ENCODE data around the gene TMEM253.

Gene TMEM253

DNA sequence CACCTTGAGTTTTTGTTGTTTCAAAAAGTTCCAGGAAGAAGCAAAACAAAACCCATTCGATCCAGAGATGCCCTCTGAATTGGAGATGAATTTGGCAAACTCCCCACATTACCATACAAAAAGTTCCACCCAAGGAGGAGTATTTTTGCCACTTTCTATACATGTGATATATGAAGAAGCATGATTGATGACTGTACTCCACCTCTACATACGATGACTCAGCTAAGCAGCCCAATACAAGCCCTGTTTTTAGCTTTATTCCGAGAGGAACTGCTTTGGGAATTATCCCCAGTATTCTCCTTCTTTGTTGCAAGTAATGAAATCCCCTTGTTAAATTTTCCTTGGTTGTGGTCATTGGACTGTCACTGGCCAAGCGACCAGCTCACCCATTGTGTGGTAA, 11.4 kb downstream of the TMEM253 start:
- no peak overlapping the region for H3K27ac Mint-ChIP-seq
- H3K27me3 Mint-ChIP-seq = no peaks in the 10 kb centered on the region
- intact Hi-C loops (cut with micrococcal nuclease) = no loop called here
- H3K4me1 Mint-ChIP-seq (ENCODE audit: low read depth) = peaks cover 5% of the 10 kb centered on the region
- H3K9me3 Mint-ChIP-seq = no peaks in the 10 kb centered on the region
- H3K36me3 Mint-ChIP-seq (ENCODE audit: low read depth) = no peaks in the 10 kb centered on the region
- H3K4me3 Mint-ChIP-seq = no peak overlapping the region

- no peak overlapping the region for H3K27ac Mint-ChIP-seq
These were observed 12.5 kb downstream of the TMEM253 start for GRCh38 chr14:21113369-21113768.

DNA sequence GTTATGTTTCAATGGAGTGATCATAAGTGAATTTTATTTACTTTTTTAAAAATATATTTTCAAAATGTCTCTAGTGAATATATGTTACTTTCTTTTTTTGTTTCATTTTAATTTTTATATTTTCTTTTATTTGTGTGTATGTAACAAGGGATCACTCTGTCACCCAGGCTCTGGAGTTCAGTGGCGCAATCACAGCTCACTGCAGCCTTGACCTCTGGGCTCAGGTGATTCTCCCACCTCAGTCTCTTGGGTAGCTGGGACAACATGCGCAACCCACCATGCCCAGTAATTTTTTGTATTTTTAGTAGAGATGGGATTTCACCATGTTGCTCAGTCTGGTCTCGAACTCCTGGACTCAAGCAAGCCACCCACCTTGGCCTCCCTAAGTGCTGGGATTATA, 18.1 kb downstream of the TMEM253 start:
- Mint-ChIP-seq H3K27me3 (no peaks in the 10 kb centered on the region), H3K4me3 (no peak overlapping the region), H3K36me3 (ENCODE audit: low read depth) (no peaks in the 10 kb centered on the region), H3K9me3 (no peaks in the 10 kb centered on the region), H3K4me1 (ENCODE audit: low read depth) (peaks cover 6% of the 10 kb centered on the region), H3K27ac (no peak overlapping the region)
- intact Hi-C loops (cut with micrococcal nuclease) = no loop called here

More at GRCh38 chr14:21113369-21113768, 12.5 kb downstream of the TMEM253 start:
- Mint-ChIP-seq H3K9me3 (no peaks in the 10 kb centered on the region), H3K4me3 (no peak overlapping the region), H3K27me3 (no peaks in the 10 kb centered on the region), H3K4me1 (ENCODE audit: low read depth) (peaks cover 5% of the 10 kb centered on the region), H3K36me3 (ENCODE audit: low read depth) (no peaks in the 10 kb centered on the region)
- intact Hi-C loops (cut with micrococcal nuclease) = no loop called here

DNA sequence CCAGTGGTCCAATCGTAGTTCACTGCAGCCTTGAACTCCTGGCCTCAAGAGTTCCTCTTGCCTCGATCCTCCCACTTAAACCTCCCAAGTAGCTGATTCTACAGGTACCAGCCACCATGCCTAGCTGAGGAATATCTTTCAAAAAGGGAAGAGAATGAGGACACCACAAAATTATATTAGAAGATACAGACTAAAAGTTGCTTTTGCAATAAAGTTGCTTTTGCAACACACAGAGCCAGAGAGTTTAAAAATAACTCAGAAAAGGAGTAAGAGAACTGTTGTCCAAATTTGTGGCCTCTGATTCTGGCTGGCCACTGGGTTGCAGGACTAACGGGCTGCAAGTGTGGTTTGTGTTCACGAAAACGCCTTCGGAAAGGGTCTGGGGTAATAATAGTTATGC, 19.8 kb downstream of the TMEM253 start:
- no peaks in the 10 kb centered on the region for H3K9me3 Mint-ChIP-seq
- H3K36me3 Mint-ChIP-seq (ENCODE audit: low read depth) = no peaks in the 10 kb centered on the region
- no peak overlapping the region for H3K4me3 Mint-ChIP-seq
- H3K27me3 Mint-ChIP-seq = no peaks in the 10 kb centered on the region
- H3K27ac Mint-ChIP-seq = no peak overlapping the region
- intact Hi-C loops (cut with micrococcal nuclease) = no loop called here
- H3K4me1 Mint-ChIP-seq (ENCODE audit: low read depth) = peaks cover 6% of the 10 kb centered on the region

GRCh38 chr14:21121122-21121521, 20.3 kb downstream of the TMEM253 start:
- Mint-ChIP-seq H3K27ac (no peak overlapping the region), H3K27me3 (no peaks in the 10 kb centered on the region), H3K4me3 (no peak overlapping the region), H3K9me3 (no peaks in the 10 kb centered on the region), H3K36me3 (ENCODE audit: low read depth) (no peaks in the 10 kb centered on the region), H3K4me1 (ENCODE audit: low read depth) (peaks cover 6% of the 10 kb centered on the region)
- intact Hi-C loops (cut with micrococcal nuclease) = no loop called here

DNA sequence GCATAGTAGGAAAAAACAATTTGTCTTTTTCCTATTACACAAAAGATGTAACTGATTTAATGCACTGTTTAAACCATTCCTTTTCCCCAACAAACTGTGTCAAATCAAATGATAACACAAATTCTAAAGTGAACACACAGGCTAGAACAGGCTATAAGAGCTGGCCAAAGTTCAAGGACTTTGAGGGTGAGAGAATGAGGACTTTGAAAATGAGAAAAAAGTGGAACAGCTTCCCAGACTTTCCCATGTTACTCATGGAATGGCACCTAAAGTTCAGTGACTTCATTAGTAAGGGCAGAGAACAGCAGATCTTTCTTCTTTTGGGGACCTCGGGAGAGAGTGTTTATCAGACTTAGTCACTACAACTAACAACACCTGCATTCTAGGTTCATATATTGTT, 22.6 kb downstream of the TMEM253 start:
- intact Hi-C loops (cut with micrococcal nuclease) = no loop called here
- peaks cover 6% of the 10 kb centered on the region for H3K4me1 Mint-ChIP-seq (ENCODE audit: low read depth)
- no peaks in the 10 kb centered on the region for H3K9me3 Mint-ChIP-seq
- no peak overlapping the region for H3K4me3 Mint-ChIP-seq
- H3K27me3 Mint-ChIP-seq = peaks cover 1% of the 10 kb centered on the region
- no peak overlapping the region for H3K27ac Mint-ChIP-seq
- H3K36me3 Mint-ChIP-seq (ENCODE audit: low read depth) = no peaks in the 10 kb centered on the region

- no peak overlapping the region for H3K27ac Mint-ChIP-seq
- H3K4me1 Mint-ChIP-seq (ENCODE audit: low read depth) = no peaks in the 10 kb centered on the region
- intact Hi-C loops (cut with micrococcal nuclease) = no loop called here
- H3K27me3 Mint-ChIP-seq = peaks cover 3% of the 10 kb centered on the region
- H3K36me3 Mint-ChIP-seq (ENCODE audit: low read depth) = no peaks in the 10 kb centered on the region
- peaks cover 9% of the 10 kb centered on the region for H3K9me3 Mint-ChIP-seq
- H3K4me3 Mint-ChIP-seq = no peak overlapping the region
These were observed 33.0 kb downstream of the TMEM253 start for GRCh38 chr14:21133901-21134300.

- H3K27ac Mint-ChIP-seq = no peak overlapping the region
These were observed 35.2 kb downstream of the TMEM253 start for GRCh38 chr14:21136024-21136423.

GRCh38 chr14:21142357-21142756, 41.5 kb downstream of the TMEM253 start:
- H3K27me3 Mint-ChIP-seq = peaks cover 2% of the 10 kb centered on the region
- no peak overlapping the region for H3K27ac Mint-ChIP-seq
- H3K9me3 Mint-ChIP-seq = peaks cover 21% of the 10 kb centered on the region
- H3K36me3 Mint-ChIP-seq (ENCODE audit: low read depth) = no peaks in the 10 kb centered on the region
- intact Hi-C loops (cut with micrococcal nuclease) = no loop called here
- no peak overlapping the region for H3K4me3 Mint-ChIP-seq
- H3K4me1 Mint-ChIP-seq (ENCODE audit: low read depth) = no peaks in the 10 kb centered on the region

More at GRCh38 chr14:21136024-21136423, 35.2 kb downstream of the TMEM253 start:
- Mint-ChIP-seq H3K4me3 (no peak overlapping the region), H3K36me3 (ENCODE audit: low read depth) (no peaks in the 10 kb centered on the region), H3K9me3 (no peaks in the 10 kb centered on the region), H3K27me3 (peaks cover 3% of the 10 kb centered on the region), H3K4me1 (ENCODE audit: low read depth) (no peaks in the 10 kb centered on the region)
- intact Hi-C loops (cut with micrococcal nuclease) = no loop called here

- Mint-ChIP-seq H3K27me3 (no peaks in the 10 kb centered on the region), H3K36me3 (ENCODE audit: low read depth) (no peaks in the 10 kb centered on the region), H3K4me3 (no peak overlapping the region), H3K27ac (no peak overlapping the region), H3K4me1 (ENCODE audit: low read depth) (no peaks in the 10 kb centered on the region), H3K9me3 (peaks cover 21% of the 10 kb centered on the region)
- intact Hi-C loops (cut with micrococcal nuclease) = no loop called here
These were observed 44.6 kb downstream of the TMEM253 start for GRCh38 chr14:21145437-21145836.

- Mint-ChIP-seq H3K9me3 (peaks cover 17% of the 10 kb centered on the region), H3K27me3 (peaks cover 2% of the 10 kb centered on the region), H3K4me1 (ENCODE audit: low read depth) (no peaks in the 10 kb centered on the region), H3K36me3 (ENCODE audit: low read depth) (no peaks in the 10 kb centered on the region), H3K4me3 (no peak overlapping the region), H3K27ac (no peak overlapping the region)
- intact Hi-C loops (cut with micrococcal nuclease) = no loop called here
These were observed 48.9 kb downstream of the TMEM253 start for GRCh38 chr14:21149641-21150367.
